AG20443 (cell line): Measurements from ENCODE around the gene HMGB1.

Source experiments
- DNase-seq: peaks from one replicate; pipeline ENCODE4 v3.0.0; 2012; ENCODE audit warnings: low spot score, mixed read lengths

Gene HMGB1

DNA sequence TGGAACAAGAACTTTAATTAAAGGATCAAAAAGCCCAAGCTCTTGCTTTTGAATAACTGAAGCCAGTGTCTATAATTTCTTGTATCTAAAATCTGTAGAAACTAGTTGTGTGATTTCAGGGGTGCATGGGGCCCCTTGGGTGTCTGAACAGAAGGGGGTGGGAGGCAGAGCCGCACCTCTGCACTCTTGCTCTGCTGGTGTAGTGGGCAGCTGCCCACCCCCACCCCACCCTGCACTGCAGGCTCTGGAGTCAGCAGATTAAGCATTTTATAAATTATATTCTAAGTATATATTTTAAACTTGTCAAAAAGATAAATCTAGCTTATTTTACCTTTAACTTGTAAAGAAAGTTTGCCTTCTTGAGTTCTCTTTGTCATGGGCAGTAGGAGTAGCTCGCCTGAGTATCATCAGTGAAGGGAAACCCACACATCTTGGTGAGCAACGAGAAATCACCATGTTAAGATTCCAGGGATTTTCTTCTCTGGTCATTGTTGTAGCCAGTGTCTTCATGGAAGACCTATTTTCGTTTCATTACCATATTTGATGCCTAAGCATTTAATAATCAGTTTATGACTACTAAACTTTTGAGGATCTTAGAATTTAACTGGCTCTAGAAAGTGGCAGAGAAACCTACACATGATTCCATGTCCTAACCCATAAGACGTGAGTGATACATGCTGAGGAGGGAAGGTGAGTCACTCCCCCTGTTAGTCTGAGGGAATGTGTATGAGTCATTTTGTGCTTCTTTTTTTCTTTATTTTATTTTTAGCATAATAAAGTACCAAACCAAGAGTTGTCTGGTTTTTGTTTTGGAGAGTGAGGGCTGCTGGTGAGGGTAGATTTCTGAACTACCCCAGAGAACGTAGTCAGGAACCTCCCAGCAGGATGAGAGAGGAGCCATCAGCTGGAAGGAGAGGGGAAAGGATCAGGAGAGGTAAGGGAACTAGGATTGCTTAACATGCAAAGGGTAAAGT lies 35.7 kb downstream of the HMGB1 start:
- DNase-seq: peak; percentile 79

GRCh38 chr13:30429235-30429634 lies 36.5 kb downstream of the HMGB1 start:
- no peak for DNase-seq

- no peak for DNase-seq
Measured at GRCh38 chr13:30423891-30424290, 41.8 kb downstream of the HMGB1 start.

DNA sequence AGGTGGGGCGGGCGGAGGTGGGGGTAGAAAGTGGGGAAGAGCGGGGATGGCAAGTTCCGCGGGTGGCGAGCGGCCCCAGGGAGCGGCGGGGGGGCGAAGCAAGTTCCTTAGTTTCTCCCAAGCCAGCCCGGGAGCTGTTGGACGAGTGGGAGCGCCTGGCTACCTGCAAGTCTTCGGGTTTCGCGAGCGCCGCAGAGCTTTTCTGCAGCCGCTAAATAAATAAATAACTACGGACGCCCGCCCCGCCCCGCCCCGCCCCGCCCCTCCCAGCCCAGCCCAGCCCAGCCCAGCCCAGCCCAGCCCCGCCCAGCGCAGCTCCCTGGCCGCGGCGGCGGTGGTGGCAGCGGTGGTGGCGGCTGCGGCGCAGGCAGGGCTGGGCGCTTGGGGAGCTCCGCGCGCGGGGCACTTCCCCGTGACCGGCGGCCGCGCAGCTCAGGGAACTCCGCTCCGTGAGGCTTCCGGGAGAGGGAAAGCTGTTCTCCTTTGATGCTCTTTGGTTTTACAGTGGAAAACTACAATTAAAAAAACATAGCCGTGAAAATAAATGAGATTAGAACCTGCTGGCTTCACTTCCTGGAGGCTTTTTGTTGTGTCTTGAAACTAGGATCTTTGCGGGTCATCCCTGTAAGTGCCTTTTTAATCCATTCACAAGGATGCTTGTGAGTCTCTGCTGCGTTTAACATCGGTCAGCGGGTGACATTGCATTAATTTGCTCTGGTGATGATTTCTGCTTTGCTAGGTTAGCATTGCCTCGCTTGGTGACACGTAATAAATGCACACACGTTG lies 43.5 kb downstream of the HMGB1 start, which contains the start of gene UBE2L5:
Gene UBE2L5, plus strand, starts transcription at position 440 of the 786 bp plus-strand sequence. CDS start 5,498 bp downstream, outside the sequence.
- peak; percentile 81 for DNase-seq

GRCh38 chr13:30421093-30422053 lies 44.4 kb downstream of the HMGB1 start:
- DNase-seq: peak; percentile 93

DNA sequence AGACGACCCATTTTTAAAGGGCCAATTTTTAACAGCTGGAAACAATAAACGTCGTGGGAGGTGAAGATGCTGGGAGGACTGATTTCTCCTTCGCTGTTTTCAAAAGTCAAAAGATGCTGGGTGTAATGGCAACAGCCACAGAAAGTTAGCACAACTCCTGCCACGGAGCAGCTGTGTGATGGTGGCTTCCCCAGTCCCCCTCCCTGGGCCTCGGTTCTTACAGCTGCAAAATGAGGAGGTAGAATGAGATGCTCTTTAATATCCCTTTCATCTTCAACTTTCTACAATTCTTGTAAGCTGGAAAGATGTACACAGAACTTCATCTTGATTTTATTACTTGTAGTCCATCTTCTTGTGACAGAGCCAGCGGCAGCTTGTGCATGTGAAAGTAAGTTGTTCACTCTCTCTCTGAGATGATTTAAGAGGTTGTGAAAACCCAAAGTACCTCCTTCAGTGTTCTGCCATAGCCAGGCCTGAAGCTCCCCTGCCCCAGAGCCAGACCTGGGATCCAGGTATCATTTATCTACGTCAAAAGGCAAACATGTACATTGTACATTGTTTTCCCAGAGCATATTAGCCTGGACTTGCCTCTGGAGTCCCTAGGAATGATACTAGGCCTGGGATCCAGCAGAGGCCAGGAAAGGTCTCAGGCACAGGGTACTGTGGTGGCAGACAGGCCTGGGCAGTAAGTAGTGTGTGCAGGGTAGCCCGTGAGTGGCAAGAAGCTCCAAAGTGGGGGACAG lies 46.8 kb downstream of the HMGB1 start:
- DNase-seq: no peak

- DNase-seq: no peak
Measured at GRCh38 chr13:30418075-30418716, 47.5 kb downstream of the HMGB1 start.

DNA sequence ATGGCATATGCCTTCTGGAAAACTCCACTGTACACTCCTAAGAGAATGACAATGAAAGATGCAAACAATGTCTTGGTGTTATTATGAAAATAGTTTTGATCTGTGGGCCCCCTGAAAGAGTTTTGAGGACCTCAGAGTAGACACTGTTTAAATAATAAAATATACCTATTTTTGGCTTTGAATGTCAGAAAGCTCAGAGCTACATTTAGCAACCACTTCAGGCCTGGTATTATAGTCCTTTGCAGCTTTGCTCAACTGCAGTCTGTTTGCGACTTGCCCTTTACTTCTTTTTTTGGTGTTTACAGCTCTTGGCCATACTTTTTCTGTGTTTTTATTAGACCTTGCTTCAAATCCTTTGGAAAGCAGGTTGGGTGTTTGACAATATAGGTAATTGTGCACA lies 49.3 kb downstream of the HMGB1 start:
- DNase-seq: no peak

DNA sequence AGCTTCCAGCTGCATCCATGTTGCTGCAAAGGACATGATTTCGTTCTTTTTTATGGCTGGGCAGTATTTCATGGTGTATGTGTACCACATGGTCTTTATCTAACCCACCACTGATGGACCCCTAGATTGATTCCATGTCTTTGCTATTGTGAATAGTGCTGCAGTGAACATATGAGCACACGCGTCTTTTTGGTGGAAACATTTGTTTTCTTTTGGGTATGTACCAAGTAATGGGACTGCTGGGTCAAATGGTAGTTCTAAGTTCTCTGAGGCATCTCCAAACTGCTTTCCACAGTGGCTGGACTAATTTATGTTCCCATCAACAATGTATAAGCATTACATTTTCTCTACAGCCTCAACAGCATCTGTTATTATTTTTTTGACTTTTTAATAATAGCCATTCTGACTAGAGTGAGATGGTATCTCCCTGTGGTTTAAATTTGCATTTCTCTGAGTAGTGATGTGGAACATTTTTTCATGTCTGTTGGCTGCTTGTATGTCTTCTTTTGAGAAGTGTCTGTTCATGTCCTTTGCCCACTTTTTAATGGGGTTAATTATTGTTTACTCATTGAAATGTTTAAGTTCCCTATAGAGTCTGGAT lies 50.2 kb downstream of the HMGB1 start:
- no peak for DNase-seq

DNA sequence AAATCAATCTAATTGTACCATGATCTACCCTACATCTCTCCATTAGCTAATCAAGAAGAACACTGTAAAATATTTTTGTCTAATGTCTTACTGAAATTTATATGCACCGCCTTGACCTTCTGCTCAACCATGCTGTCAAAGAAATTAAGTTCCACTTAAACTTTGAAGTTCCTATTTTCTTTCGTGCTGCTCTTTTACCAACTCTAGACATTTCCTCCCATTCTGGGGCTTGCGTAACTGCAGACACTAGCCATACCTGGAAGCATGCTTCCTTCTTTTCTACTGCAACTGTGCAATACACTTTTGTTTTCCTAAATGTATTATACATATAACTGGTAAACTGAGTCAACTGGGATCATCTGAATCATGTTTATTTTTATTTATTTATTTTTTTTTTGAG lies 51.9 kb downstream of the HMGB1 start:
- DNase-seq: no peak

- no peak for DNase-seq
Measured at GRCh38 chr13:30412346-30412745, 53.4 kb downstream of the HMGB1 start.

DNA sequence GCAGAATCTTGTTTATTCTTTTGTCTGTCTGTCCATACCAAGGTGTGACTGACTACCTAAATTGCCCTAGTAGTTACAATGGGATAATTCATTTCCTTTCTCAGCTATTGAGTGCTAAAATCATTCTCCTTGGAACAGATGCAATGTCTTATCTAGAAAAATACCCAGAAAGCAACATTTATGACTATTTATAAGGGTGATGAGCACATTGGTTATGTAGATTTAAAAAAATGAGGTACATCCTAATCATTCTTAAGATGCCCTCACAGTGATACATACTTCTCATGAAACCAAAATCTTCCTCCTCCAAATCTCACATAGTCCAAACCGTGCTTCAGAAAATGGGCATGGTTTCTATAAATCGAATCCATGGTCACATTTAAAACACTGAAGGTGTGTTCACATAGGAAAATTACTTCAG lies 55.0 kb downstream of the HMGB1 start:
- DNase-seq: no peak

DNA sequence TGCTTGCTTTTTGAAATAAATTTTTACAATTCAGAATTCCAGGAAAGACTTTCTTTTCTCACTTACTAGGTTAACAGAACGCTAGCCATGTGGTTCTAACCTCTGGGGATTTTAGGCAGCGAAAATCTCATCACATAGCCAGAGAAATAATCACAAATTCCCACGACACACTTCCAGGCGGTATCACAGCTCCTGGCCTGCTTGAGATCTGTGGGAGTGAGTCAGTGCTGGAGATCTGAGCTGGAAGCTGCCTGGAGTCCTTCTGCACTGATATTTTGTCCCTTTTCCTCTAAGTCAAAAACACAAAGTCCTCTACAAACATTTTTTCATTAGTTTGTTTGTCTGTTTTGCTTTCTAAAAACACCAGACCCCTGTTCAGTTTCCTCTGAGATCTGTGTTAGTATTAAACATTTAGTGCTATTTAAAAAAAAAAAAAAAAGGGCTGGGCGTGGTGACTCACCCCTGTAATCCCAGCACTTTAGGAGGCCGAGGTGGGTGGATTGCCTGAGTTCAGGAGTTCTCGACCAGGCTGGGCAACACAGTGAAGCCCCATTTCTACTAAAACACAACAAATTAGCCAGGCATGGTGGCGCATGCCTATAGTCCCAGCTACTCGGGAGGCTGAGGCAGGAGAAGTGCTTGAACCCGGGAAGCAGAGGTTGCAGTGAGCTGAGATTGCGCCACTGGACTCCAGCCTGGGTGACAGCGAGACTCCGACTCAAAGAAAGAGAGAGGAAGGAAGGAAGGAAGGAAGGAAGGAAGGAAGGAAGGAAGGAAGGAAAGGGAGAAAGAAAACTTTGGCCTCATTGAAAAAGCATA lies 55.6 kb downstream of the HMGB1 start:
- peak; percentile 79 for DNase-seq

DNA sequence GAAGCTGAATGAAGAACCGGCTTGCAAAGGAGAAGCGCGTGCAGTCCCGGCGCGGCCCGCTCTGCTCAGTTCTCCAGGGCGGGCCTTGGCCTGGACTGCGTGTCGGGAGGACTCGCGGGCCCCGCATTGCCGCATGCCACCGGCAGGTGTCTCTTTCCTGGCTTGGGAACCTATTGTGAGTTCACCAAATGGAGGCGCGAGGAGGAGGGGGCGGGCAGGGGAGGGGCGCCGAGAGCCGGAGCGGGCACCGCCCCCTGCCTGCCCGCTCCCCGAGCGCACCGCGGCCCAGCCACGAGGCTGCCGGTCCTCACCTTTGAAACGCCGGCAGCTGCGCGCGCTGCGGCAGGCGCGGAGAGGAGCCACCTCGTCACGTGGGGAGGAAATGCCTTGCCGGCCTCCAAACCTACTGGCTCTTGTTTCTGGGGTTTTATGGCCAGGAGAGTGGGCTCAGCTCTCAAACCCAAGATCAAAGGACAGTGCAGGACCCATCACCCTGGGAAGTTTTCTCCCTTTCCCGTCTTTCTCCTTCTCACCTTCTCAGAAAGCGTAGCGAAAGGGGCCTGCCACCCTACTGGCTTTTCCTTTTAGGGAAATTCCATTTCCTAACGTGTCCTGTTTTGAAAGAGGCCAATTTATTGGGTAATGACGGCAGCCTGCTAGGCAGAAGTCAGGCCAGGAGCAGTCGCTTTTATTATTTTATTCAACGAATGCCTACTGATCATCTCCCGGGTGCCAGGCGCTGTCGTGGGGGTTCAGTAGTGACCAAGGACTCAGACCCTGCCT lies 57.2 kb downstream of the HMGB1 start:
- peak; percentile 92 for DNase-seq

DNA sequence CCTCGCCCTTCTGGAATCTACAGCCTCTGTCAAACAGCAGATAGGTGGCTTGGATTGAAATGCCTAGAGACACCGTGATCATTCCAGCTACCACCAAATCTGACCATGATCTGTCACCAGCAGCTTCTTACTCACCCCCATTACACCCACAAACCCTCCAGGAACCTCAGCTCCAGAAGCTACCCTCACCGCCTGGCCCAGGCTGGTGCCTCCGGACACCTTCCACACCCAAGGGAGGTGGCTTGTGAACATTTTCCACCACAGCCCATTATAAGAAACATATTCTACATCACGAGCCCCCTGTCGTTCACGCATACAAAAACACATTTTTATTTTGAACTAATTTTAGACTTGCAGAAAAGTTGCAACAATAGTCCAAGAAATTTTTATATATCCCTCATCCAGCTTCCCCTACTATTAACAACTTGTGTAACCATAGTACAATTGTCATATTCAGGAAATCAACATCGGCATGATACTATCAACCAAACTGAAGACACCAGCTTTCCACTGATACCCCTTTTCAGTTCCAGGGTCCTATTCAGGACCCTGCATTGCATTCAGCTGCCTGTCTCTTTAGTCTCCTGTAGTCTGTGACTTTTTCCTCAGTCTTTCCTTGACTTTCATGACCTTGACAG lies 58.8 kb downstream of the HMGB1 start:
- no peak for DNase-seq
